ENCODE data around the gene ARHGAP28.

DNA sequence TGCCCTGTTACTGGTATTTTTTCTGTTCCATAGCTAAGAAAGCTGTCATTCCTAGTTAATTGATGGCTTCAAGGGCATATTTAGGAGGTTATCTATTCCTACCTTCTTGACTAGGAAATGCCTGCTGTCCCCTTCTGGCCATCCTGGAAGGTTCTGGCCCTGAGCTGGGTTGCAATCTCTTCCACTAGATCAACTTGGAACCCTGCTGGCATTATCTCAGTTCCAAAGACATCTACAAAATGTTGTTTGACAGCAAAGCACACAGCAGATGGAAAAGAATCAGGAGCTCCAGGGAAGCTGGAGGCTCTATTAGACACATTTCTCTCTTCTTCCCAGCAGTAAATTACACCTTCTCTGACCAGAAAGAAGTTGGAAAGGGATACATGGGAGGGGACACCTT, 192.1 kb downstream of the ARHGAP28 start:
- TF ChIP-seq, protein P1, sequence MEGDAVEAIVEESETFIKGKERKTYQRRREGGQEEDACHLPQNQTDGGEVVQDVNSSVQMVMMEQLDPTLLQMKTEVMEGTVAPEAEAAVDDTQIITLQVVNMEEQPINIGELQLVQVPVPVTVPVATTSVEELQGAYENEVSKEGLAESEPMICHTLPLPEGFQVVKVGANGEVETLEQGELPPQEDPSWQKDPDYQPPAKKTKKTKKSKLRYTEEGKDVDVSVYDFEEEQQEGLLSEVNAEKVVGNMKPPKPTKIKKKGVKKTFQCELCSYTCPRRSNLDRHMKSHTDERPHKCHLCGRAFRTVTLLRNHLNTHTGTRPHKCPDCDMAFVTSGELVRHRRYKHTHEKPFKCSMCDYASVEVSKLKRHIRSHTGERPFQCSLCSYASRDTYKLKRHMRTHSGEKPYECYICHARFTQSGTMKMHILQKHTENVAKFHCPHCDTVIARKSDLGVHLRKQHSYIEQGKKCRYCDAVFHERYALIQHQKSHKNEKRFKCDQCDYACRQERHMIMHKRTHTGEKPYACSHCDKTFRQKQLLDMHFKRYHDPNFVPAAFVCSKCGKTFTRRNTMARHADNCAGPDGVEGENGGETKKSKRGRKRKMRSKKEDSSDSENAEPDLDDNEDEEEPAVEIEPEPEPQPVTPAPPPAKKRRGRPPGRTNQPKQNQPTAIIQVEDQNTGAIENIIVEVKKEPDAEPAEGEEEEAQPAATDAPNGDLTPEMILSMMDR (IDR thresholded peaks at IDR 0.05), result no peak
- TF ChIP-seq POLR2A (IDR thresholded peaks at IDR 0.05; ENCODE audit: low read depth), result no peak
